OCI-LY1 (cell line): ENCODE data around the gene CRAMP1.

Experiments used
- EZH2 ChIP-seq: fragments of 200-600 bp; sonication (generic), shearing (Covaris generic); IDR thresholded peaks from 2 replicates; pipeline ENCODE4 v1.8.0; 2017; ENCODE audit warnings: borderline replicate concordance, mixed run types, mild to moderate bottlenecking, antibody characterized with exemption, low read length, moderate library complexity, mixed read lengths
- TF ChIP-seq, protein P1 (sequence below): fragments of 200-600 bp; sonication (generic), shearing (Covaris generic); IDR thresholded peaks from 2 replicates; pipeline ENCODE4 v1.5.1; 2017; ENCODE audit warnings: mild to moderate bottlenecking, antibody characterized with exemption, low read length, moderate library complexity, mixed read lengths

DNA sequence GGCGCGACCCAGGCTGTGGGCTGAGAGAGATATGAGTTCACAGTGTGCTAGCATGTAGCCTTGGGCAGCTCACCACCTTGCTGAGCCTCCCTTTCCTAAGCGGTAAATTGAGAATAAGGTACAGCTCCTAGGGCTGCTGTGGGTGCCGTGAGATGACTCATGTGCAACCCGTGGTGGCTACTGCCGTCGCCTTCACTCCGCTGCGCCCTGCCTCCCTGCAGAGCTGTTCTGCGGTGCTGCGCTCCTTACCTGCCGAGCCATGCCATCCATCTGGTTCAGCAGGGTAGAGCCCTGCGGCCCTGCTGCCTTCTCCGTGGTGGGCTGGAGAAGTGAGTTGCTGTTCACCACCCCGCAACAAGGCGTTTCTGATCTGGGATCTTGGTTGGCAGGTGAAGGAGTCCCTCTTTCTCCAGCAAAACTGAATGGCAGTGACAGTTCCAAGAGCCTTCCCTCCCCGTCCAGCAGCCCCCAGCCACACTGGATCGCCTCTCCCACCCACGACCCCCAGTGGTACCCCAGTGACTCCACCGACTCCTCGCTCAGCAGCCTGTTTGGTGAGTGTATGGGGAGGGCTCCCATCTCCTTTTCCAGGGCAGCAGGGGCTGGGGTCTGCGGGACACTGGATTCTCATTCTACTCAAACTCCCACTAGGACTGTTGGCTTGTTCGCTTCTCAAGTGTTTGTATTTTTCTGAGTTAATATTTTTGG, 56.6 kb downstream of the CRAMP1 start:
- TF ChIP-seq, protein P1, sequence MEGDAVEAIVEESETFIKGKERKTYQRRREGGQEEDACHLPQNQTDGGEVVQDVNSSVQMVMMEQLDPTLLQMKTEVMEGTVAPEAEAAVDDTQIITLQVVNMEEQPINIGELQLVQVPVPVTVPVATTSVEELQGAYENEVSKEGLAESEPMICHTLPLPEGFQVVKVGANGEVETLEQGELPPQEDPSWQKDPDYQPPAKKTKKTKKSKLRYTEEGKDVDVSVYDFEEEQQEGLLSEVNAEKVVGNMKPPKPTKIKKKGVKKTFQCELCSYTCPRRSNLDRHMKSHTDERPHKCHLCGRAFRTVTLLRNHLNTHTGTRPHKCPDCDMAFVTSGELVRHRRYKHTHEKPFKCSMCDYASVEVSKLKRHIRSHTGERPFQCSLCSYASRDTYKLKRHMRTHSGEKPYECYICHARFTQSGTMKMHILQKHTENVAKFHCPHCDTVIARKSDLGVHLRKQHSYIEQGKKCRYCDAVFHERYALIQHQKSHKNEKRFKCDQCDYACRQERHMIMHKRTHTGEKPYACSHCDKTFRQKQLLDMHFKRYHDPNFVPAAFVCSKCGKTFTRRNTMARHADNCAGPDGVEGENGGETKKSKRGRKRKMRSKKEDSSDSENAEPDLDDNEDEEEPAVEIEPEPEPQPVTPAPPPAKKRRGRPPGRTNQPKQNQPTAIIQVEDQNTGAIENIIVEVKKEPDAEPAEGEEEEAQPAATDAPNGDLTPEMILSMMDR: no peak
- TF ChIP-seq EZH2: no peak
